ENCODE measurements around the gene RBM12.
A peak's percentile ranks its signal among the peaks of the same experiment; 100 is the strongest.

- TF ChIP-seq CTCF (conservative IDR thresholded peaks at IDR 0.05; ENCODE audit: low read length): 0 out of 2 replicates have a peak, but pooled peaks have one; percentile 12
- no peak for TF ChIP-seq EZH2phosphoT487 (IDR thresholded peaks at IDR 0.05; ENCODE audit: borderline replicate concordance, low read depth, low read length)
Measured at GRCh38 chr20:35621560-35621946, 43.1 kb downstream of the RBM12 start.

Measured in OCI-LY7 (cell line).